Measurements from ENCODE around the gene KATNA1.

DNA sequence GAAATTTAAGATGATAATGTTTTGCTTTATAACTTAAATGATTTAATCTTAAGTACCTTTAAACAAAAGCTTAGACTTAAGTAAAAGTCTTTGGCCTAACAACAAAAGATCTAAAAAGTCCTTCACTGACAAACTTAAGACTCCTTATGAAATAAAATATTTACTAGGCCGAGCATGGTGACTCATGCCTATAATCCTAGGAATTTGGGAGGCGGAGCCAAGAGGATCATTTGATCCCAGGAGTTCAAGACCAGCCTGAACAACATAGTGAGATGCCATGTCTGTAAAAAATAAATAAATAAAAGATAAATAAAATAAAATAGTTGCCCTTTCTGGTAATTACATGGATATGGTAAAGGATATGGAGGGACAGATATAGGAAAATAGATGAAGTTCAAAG is 12.4 kb downstream of the KATNA1 start:
- TF ChIP-seq, protein P1, sequence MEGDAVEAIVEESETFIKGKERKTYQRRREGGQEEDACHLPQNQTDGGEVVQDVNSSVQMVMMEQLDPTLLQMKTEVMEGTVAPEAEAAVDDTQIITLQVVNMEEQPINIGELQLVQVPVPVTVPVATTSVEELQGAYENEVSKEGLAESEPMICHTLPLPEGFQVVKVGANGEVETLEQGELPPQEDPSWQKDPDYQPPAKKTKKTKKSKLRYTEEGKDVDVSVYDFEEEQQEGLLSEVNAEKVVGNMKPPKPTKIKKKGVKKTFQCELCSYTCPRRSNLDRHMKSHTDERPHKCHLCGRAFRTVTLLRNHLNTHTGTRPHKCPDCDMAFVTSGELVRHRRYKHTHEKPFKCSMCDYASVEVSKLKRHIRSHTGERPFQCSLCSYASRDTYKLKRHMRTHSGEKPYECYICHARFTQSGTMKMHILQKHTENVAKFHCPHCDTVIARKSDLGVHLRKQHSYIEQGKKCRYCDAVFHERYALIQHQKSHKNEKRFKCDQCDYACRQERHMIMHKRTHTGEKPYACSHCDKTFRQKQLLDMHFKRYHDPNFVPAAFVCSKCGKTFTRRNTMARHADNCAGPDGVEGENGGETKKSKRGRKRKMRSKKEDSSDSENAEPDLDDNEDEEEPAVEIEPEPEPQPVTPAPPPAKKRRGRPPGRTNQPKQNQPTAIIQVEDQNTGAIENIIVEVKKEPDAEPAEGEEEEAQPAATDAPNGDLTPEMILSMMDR (IDR thresholded peaks at IDR 0.05) = no peak
- TF ChIP-seq ZFX (IDR thresholded peaks at IDR 0.05; ENCODE audit: borderline replicate concordance) = no peak

Measured in 22Rv1 (cell line).